GM18507 (cell line): ENCODE results near the gene TFF1.

ENCODE experiments used
- DNase-seq: peaks from one replicate; pipeline ENCODE4 v3.0.0; 2011; ENCODE audit warnings: low read depth; ENCODE audit not compliant: insufficient read length; ENCODE audit errors: extremely low spot score
- FAIRE-seq: peaks from 2 replicates; lab custom pipeline; 2011; peaks lifted over from hg19 to GRCh38; lab: Jason Lieb, UNC

Gene TFF1

GRCh38 chr21:42384989-42385388 lies 18.7 kb upstream of the TFF1 start:
- DNase-seq = no peak
- FAIRE-seq = no peak

- no peak for FAIRE-seq
- DNase-seq = no peak
Measured at GRCh38 chr21:42384156-42384945, 18.0 kb upstream of the TFF1 start.

GRCh38 chr21:42383331-42383730 lies 17.0 kb upstream of the TFF1 start:
- FAIRE-seq (no peak), DNase-seq (no peak)

- DNase-seq (no peak), FAIRE-seq (no peak)
Measured at GRCh38 chr21:42382915-42383314, 16.6 kb upstream of the TFF1 start.

GRCh38 chr21:42381347-42381984 lies 15.1 kb upstream of the TFF1 start:
- FAIRE-seq (peak; percentile 44), DNase-seq (no peak)

- DNase-seq (no peak), FAIRE-seq (no peak)
Measured at GRCh38 chr21:42379426-42380215, 13.3 kb upstream of the TFF1 start.

GRCh38 chr21:42378418-42378817 lies 12.1 kb upstream of the TFF1 start:
- no peak for FAIRE-seq
- no peak for DNase-seq

- DNase-seq (no peak), FAIRE-seq (no peak)
Measured at GRCh38 chr21:42377951-42378340, 11.6 kb upstream of the TFF1 start.

GRCh38 chr21:42377211-42377950 lies 11.0 kb upstream of the TFF1 start:
- FAIRE-seq (no peak), DNase-seq (no peak)

GRCh38 chr21:42376338-42376982 lies 10.1 kb upstream of the TFF1 start:
- no peak for FAIRE-seq
- no peak for DNase-seq

- DNase-seq (no peak), FAIRE-seq (no peak)
Measured at GRCh38 chr21:42375966-42376337, 9.6 kb upstream of the TFF1 start.

GRCh38 chr21:42375506-42375905 lies 9.2 kb upstream of the TFF1 start:
- no peak for FAIRE-seq

GRCh38 chr21:42374864-42375499 lies 8.6 kb upstream of the TFF1 start:
- FAIRE-seq = no peak
- DNase-seq = no peak

More at GRCh38 chr21:42375506-42375905, 9.2 kb upstream of the TFF1 start:
- no peak for DNase-seq

- no peak for DNase-seq
- FAIRE-seq = no peak
Measured at GRCh38 chr21:42374457-42374856, 8.1 kb upstream of the TFF1 start.

GRCh38 chr21:42373908-42374455 lies 7.6 kb upstream of the TFF1 start:
- FAIRE-seq = no peak
- DNase-seq = no peak

- FAIRE-seq (no peak), DNase-seq (no peak)
Measured at GRCh38 chr21:42373196-42373907, 7.0 kb upstream of the TFF1 start.

GRCh38 chr21:42370894-42371654 lies 4.7 kb upstream of the TFF1 start:
- no peak for DNase-seq
- FAIRE-seq = no peak
